Testis (tissue), 3 donors: Measurements from ENCODE around the gene UBE2R2. TPM values are rescaled to one million over a fixed set of nuclear protein-coding genes. Genes with fewer than 3 reads are reported as not detected.

Source experiments
- DNase-seq: peaks from one replicate; pipeline ENCODE4 v3.0.0-alpha.2; 2019
- H3K27ac ChIP-seq, 2 donors: fragments of 200-600 bp; sonication (generic); one replicate each; pipeline ENCODE4 v1.5.1; 2019
- H3K27me3 ChIP-seq: fragments of 200-600 bp; sonication (generic); one replicate; pipeline ENCODE4 v1.5.1; 2019
- H3K36me3 ChIP-seq: fragments of 200-600 bp; sonication (generic); one replicate; pipeline ENCODE4 v1.5.1; 2017; ENCODE audit warnings: low read depth; ENCODE audit errors: missing control alignments
- H3K4me1 ChIP-seq: fragments of 200-600 bp; sonication (generic); one replicate; pipeline ENCODE4 v1.5.1; 2019
- H3K4me3 ChIP-seq, 2 donors: fragments of 200-600 bp; sonication (generic); one replicate each; pipeline ENCODE4 v1.5.1; 2017 to 2019
- H3K9me3 ChIP-seq: fragments of 200-600 bp; sonication (generic); one replicate; pipeline ENCODE4 v1.5.1; 2017
- CTCF ChIP-seq, 3 experiments: fragments of 450-650 bp in 2 of 3; fragments of 200-600 bp in 1 of 3; sonication (generic) in 1 of 3; IDR thresholded peaks; one replicate each; pipeline ENCODE4 v1.5.1; 2016 to 2019; ENCODE audit warnings: antibody characterized with exemption in 3 of 3, mild to moderate bottlenecking in 2 of 3, moderate library complexity in 1 of 3
- POLR2A ChIP-seq: fragments of 450-650 bp; IDR thresholded peaks from one replicate; pipeline ENCODE4 v1.6.1; 2017; ENCODE audit warnings: antibody characterized with exemption, mild to moderate bottlenecking, moderate library complexity
- WGBS, 2 donors: methylation state at CpG; one replicate each; pipeline ENCODE4 v1.1.5; 2018; 5-methylcytosine and 5-hydroxymethylcytosine counted together
- intact Hi-C: fragments of 100-400 bp; cut with DNase I; formaldehyde crosslinking; loops from one replicate; pipeline ENCODE4 v1.15.1; 2023; ENCODE audit warnings: low total_unique reads
- polyA plus RNA-seq: library from polyadenylated mRNA; stranded (reverse); fragments of 350-450 nt; fragmentation: Illumina TruSeq; extraction: RNeasy Lipid Tissue Mini Kit (QIAGEN cat#74804); gene quantifications from one replicate; pipeline ENCODE4 v1.2.3, GENCODE V29; 2014; ENCODE audit warnings: low read depth, low replicate concordance; ENCODE audit not compliant: insufficient read depth
- total RNA-seq, 2 donors: library from RNA; depleted of rRNA; stranded (reverse); fragments of >200 nt; gene quantifications; one replicate each; pipeline ENCODE4 v1.2.3, GENCODE V29; 2016

UBE2R2 gene
- total and polyA plus RNA-seq, 3 donors from 2014 or later, result 50.2 to 85.7 (median 72.6) TPM

GRCh38 chr9:33932078-33932807 lies 115.3 kb downstream of the UBE2R2 start:
- TF ChIP-seq CTCF (IDR thresholded peaks at IDR 0.05) (no peak), POLR2A (no peak)

GRCh38 chr9:33934188-33934878 lies 117.4 kb downstream of the UBE2R2 start:
- H3K4me1 ChIP-seq, result no peaks in the 10 kb centered on the region
- WGBS, 2 donors, result 78 to 88% methylated on average over 5 of the region's 5 CpGs
- H3K27ac ChIP-seq, result no peak overlapping the region
- no peak overlapping the region for H3K4me3 ChIP-seq
- peak; percentile 3 for DNase-seq
- no peak for TF ChIP-seq POLR2A
- no peak for TF ChIP-seq CTCF (IDR thresholded peaks at IDR 0.05)
- intact Hi-C loops, result no loop called here
- no peaks in the 10 kb centered on the region for H3K9me3 ChIP-seq
- no peaks in the 10 kb centered on the region for H3K36me3 ChIP-seq
- H3K27me3 ChIP-seq, result no peaks in the 10 kb centered on the region

More at GRCh38 chr9:33932078-33932807, 115.3 kb downstream of the UBE2R2 start:
- 78 to 84% methylated on average over 16 to 20 of the region's 20 CpGs for WGBS, 2 donors
- DNase-seq, result peak; percentile 11
- Histone ChIP-seq H3K27ac (no peak overlapping the region), H3K9me3 (no peaks in the 10 kb centered on the region), H3K36me3 (no peaks in the 10 kb centered on the region), H3K27me3 (no peaks in the 10 kb centered on the region), H3K4me3 (no peak overlapping the region), H3K4me1 (no peaks in the 10 kb centered on the region)
- intact Hi-C loops, result no loop called here

- TF ChIP-seq POLR2A (no peak), CTCF (IDR thresholded peaks at IDR 0.05) (no peak)
- peaks cover 10% of the 10 kb centered on the region for H3K4me1 ChIP-seq
- H3K9me3 ChIP-seq, result no peaks in the 10 kb centered on the region
- no peak overlapping the region for H3K4me3 ChIP-seq
- intact Hi-C loops, result no loop called here
- peak; percentile 36 for DNase-seq
- H3K27me3 ChIP-seq, result no peaks in the 10 kb centered on the region
- WGBS, 2 donors, result 59 to 87% methylated on average over 9 of the region's 9 CpGs
- peak overlapping the region; percentile 20 to 58 for H3K27ac ChIP-seq
- H3K36me3 ChIP-seq, result no peaks in the 10 kb centered on the region
Observed at GRCh38 chr9:33939924-33940874, 123.2 kb downstream of the UBE2R2 start.

DNA sequence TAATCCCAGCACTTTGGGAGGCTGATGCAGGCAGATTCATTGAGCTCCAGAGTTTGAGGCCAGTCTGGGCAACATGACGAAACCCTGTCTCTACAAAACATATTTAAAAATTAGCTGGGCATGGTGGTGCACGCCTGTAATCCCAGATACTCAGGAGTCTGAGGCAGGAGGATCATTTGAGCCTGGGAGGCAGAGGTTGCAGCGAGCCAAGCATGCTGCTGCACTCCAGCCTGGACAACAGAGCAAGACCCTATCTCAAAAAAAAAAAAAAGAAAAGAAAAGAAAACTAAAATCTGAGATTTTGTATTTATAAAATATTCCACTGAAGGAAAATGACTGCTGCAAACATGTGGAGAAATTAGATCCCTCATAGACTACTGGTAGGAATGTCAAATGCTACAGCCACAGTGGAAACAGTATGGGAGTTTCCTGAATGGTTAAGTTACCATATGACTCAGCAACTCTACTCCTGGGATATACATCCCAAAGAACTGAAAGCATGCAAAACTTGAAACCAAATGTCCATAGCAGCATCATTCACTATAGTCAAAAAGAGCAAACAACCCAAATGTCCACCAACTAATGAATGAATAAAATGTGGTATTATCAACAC lies 125.6 kb downstream of the UBE2R2 start:
- TF ChIP-seq POLR2A, result no peak
- TF ChIP-seq CTCF (IDR thresholded peaks at IDR 0.05), result no peak
- H3K9me3 ChIP-seq, result no peaks in the 10 kb centered on the region
- peaks cover 10% of the 10 kb centered on the region for H3K4me1 ChIP-seq
- H3K36me3 ChIP-seq, result no peaks in the 10 kb centered on the region
- intact Hi-C loops, result no loop called here
- H3K27ac ChIP-seq, result peak overlapping the region in 1 of 2 donors; percentile 34
- no peak overlapping the region for H3K4me3 ChIP-seq
- no peak for DNase-seq
- H3K27me3 ChIP-seq, result no peaks in the 10 kb centered on the region
- WGBS, 2 donors, result 98 to 100% methylated on average over 3 of the region's 3 CpGs
